CD4-positive, alpha-beta T cell treated with Interleukin-6 for 4 hours (primary cell): Measurements from ENCODE around the gene SREBF2.
"Not testable (repeated sequence)": the region's sequence is repeated elsewhere in the genome, so short reads cannot be mapped to it uniquely, and the experiment has no call there.

Experiments
- DNase-seq: peaks from one replicate; pipeline ENCODE4 v3.0.0-alpha.2; 2020; ENCODE audit warnings: mixed read lengths

Gene SREBF2

DNA sequence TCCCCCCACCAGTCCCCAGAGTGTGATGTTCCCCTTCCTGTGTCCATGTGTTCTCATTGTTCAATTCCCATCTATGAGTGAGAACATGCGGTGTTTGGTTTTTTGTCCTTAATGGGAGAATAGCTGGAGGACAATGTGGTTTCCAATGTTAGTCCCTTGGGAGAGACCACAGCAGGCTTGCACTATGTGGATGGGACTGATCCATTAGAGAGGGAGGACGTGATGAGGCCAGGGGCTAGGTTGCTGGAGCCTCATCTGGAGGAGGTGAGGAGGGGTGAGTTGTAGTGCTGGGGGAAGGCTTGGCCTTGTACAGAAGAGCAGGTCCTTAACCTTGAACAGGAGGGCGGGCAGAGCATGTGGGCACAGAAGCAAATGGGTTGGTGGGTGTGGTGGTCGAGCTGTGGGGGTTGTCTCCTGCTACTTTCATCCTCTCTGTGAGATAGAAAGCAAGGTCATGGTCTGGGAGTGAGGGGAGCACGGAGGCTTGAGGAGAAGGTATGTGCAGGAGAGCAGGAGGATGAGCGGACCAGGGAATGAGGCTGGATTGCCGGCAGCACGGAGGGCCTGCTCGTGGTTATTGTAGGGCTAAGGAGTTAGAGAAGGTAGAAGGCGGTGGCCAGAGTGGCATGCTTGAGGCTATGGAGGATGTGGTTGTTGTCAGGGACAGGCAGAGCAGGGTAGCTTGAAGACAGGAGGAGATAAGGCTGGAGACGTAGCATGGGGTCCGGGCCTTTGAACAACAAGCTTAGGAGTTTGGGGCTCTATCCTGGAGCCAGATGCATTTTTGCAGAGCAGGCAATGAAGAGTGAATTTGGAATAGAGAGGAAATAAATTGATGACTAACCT is 11.2 kb upstream of the SREBF2 start:
- DNase-seq = no peak

DNA sequence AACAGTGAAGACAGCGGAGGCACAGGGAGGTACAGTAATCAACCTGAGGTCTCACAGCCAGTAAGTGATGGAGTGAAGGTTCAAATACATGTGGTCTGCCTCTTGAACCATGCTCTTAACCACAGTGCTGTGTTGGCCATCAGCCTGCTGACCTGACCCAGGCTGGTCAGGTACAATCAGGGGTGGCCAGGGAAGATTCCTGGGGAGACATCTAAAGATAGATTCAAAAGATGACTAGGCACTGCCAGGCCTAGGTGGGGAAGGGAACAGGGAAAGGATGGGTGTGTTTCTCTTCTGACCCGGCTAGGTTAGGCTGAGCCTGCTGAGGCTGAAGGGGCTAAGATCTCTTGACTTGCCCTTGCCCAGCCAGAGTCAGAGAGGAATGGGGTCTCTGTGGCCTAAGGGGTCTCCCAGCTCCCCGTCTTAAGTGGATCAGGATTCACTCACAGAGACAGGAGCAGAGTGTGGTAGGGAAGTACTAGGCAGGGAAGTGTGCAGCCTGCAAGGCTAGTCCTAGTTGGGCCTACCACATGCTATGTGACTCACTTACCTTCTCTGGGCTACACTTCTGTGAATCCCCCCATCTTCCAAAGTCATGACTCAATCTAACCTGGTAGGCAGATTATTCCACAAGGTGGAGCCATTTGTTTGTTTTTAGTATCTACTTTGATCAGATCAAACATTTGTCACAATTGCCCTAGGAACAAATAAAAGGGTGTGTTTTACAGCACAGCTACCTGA is 10.4 kb upstream of the SREBF2 start:
- peak; percentile 45 for DNase-seq

DNA sequence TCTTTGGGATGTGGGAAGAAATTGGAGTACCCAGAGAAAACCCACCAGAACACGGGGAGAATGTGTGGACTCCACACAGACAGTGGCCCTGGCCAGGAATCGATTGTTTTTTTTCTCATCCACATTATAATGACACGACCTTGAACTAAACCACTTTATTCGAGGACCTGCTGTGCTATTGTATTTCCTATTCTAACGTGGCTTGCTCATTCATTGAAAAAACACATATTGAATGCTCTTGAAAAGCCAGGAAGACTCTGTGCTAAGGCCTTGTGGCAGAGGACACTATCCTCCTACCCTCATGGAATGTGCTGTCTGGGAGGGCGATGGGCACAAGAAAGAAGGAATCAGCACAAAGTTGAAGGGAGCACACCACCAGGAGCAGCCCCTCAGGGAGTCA is 9.1 kb upstream of the SREBF2 start:
- no peak for DNase-seq

DNA sequence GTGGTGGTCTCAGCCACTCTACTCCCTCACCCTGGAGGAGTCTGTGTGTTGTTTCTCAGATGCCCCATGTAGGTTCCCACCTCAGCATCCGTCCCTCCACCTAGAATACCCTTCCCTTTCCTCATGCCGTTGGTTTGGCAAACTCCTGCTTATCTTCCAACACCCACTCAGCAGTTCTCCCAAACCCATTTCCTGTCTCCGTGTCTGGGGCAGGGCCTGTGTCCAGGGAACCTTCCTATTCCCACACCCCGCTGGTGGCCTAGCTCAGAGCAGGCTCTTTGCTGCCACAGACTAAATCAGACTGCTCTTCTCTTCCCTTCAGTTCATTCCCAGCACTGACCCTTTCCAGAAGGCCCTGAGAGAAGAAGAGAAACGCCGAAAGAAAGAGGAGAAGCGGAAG is 7.5 kb upstream of the SREBF2 start:
- DNase-seq = no peak

DNA sequence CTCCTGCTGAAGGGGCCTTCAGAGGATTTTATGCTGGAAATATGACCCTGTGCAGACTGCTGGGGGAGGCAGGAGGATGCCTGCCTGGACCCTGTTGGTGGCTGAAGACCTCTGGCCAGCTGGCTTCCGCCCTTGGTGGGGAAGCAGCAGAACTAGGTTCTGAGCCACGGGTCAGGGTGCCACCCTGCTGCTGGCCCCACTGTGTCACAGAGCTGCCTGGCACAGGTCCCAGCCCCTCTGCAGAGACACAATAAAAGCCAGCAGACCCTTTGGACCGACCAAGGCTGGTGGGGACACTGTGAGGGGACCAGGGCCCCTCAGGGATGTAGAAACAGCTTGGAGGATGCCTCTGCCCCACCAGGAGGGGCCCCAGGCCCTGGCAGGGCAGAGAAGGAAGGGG is 6.9 kb upstream of the SREBF2 start:
- no peak for DNase-seq

DNA sequence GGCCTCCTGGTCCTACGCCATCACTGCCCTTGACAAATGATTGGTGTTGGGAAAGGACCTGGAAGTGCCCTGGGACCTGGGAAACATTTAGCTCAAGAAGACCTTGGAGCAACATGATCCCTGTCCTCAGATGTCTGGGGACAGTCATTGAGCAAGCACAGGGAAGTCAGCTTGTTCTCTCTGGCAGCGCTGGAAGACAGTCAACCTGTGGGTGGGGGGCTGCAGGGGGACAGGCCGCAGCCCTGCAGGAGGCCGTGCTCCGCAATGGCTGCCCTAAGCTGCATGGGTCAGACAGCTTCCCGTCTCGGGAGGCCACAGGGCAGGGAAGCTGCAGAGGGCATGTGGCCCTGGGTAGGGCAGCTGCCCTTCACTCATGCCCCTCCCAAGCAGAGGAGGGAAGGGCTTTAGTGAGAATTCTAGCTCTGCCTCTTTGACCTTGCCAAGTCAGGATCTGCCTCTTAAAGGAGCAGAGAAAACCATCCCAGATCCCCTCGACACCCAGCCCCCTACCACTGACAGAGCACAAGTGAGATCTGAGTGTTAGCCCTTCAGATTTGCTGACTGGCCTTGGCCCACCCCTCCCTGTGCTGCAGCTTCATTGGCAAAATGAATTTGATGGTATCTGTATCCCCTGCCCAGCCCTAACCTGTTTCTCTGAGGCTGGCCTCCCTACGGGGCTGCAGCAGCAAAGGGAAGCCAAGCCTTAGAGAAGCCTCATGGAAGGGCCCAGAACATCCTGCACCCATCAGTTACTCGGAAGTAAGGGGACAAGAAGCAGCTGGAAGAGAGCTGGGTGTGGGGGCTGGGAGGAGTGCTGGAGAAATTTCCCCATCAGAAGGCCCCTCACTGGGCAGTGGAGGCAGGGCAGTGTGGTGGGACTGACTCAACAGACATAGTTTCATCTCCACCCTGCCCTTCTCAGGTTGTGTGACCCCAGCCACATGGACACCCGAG is 6.2 kb upstream of the SREBF2 start:
- no peak for DNase-seq

DNA sequence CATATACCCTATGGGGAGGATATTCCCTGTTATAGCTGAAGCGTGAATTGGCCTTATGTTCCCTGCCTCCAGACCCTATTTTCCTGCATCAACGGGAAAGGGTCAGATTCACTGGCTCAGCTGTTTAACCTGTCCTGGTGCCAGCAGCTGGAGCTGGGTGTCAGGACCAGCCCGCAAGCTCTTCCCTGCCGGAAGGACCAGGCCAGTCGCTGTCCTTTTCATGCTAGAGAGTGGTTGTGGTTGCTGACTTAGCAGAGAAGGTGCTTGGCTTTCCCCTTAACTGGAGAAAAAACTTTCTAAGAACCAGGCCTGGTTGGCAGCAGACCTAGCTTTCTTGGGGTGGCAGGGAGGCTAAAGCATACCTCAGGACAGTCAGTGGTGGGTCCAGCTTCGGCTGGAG is 5.2 kb upstream of the SREBF2 start:
- no peak for DNase-seq

DNA sequence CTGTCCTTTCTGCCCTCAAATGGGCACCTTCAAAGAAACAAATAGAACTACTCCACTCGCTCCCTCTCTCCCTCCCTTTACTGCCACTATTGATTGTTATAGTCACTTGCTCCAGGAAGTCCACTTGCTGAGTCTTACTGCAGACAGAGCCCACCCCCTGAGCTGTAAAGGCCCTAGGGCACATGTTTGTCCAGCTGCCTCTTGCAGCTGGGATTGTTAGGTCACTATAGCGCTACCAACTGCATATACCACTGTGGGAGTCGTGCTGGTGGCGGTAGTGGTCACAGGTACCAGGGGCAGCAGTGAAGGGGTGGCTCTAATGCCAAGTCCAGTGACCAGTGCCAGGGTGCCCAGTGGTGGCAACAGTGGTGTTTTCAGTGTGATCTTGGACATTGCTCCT is 4.4 kb upstream of the SREBF2 start:
- no peak for DNase-seq

DNA sequence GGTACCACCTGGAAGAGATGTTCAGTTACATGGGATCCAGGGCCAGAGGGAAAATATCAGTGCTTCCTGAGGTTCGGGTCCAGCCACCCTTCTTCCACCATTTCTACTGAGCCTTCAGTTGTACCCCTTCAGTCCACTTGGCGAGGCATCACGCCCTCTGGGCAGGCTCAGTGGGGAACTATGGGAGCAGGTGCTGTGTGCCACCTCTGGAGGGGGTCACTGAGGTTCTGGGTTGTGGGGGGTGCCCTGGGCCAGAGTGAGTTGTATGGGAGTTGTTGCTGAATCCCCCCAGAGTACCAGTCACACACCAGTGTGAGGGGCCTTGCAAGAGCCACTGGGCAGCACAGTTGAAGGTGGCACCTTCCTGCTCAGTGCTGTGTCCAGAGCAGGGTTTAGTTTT is 2.7 kb upstream of the SREBF2 start:
- no peak for DNase-seq

DNA sequence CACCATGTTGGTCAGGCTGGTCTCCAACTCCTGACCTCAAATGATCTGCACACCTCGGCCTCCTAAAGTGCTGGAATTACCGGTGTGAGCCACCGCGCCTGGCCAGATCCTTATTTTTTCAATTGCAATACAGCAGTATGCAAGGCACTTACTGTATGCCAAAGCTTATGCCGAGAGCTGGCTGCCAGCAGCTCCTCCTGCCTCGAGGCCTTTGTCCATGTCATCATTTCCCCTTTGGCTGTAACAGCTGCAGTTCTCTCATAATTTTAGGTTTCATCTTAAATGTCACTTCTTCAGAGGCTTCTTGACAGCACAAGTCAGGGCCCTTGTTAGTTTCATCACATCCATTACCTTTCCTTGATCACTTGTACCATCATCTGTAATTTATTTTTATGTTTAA is 1.5 kb upstream of the SREBF2 start:
- no peak for DNase-seq

DNA sequence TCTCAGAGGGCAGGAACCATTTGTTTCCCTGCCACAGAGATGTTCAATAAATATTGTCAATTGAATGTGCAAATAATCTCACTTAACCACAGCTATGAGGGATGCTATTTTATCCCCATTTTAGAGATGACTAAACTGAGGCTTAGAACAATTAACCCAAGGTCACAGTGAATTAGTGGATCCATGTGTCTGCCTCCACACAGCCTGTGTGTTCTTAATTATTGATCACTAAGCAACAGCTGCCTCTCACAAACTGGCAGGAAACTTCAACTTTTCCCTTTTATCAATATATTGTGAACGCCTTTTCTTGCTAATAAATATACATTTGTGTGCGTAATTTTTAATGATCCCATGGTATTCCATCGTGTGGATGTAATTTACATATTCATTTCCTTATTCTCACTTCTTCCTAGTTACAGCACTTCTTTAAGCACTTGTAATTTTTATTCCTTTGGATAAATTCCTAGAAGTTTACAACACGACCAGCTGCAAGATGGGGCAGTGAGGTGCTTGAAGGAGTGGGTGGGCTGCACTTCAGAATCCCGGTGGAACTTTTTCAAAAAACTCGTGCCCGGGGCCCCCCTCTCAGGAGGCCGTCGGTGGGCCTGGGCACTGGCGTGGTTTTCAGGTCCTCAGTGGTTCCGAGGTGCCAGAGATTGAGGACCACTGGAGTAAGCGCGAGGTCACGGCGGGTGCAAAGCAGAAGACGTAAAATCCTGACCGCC is 915 bp upstream of the SREBF2 start:
- DNase-seq = no peak

DNA sequence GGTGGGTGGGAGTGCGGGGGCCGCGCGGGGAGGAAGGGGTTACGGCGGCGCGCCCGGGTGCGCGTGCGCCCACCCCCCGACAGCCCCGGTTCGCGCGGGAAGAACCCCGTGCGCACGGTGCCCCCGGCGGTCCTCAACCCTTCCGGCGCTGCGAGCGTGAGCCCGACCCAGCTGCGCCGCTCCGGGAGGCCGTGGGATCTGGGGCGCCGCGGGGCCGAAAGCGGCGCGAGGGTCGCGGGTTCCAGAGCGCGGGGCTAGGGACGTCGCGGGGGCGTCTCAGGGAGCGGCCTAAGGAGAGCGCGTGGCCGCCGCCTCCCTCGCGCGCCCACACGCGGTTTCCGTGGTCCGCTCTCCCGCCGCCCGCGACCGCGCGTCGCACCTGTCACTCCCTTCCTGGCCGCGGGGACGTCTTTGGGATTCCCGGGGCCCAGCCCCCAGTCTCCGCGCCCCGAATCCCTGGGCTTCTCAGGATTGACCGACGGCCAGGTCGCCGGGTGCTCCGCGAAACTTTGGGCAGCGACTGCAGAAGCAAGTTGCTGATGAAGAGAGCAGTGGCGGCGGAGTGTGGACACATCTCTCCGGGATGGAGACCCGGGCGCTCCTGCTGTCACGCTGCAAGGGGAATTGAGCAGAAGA is 582 bp downstream of the SREBF2 start:
- peak; percentile 53 for DNase-seq

DNA sequence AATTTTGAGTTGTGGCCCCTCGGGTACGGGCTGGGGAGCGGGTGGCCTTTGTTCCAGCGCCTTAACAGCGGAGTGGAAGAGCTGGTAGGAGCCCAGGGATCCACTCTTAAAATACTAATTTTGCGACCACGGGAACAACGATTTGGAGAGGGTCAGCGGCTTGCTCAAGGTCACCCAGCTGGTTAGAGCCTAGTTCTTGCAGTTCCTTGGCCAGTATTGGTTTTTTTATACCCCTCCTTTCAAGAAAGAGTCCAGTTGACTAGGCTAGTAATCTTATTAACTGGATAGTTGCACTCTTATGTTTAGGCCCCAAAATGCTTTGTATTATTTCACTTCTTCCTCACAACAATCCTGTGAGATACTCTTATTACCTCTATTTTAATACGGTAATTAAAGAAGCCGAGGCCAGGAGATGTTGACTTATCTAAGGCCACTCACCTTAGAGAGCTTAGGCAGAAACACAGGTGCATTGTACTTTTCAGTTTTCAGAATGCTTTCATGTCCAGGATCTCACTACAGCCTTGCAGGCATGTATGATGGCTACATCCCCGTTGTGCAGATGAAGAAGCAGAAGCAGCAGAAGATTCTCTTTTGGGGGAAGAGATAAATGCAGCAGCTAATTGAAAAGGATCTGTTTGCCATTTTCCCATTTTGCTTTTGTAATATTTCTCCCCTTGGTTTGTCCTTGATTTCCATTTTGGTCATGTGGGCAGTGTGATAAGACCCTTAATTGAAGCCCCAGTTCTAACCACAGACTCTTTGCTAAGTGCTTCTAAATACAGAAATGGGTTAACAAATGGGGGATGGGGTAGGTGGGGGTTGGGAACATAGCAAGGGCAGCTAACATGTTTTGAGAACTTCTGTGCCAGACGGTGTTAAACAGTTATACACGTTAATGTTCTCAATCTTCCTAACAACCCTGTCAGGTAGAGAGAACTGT is 1.4 kb downstream of the SREBF2 start:
- DNase-seq = no peak

DNA sequence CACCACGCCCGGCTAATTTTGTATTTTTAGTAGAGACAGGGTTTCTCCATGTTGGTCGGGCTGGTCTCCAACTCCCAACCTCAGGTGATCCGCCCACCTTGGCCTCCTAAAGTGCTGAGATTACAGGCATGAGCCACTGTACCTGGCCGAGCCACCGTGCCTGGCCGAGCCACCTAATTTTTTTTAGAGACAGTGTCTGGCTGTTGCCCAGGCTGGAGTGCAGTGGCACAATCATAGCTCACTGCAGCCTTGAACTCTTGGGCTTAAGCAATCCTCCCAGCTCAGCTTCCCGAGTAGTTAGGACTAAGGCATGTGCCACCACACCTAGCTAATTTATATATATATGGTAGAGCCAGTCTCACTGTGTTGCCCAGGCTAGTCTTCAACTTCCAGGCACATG is 2.6 kb downstream of the SREBF2 start:
- not testable (repeated sequence) for DNase-seq

DNA sequence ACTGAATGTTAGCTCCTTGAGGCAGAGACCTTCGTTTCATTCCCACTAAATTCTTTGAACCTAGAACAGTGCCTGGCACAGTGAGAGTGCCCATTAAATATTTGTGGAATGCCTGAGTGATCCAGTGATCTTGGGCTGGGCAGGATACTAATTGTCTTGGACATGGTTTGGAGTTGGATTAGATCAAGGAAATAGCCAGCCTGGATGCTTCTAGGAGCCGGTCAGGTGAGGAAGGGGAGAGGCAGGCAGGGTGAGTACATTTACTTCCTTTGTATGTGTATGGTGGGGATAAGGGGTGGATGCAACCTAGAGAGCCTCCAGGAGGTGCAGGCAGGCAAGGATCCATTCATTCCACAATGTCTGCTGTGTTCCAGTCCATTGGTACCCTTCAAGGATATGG is 3.6 kb downstream of the SREBF2 start:
- no peak for DNase-seq

DNA sequence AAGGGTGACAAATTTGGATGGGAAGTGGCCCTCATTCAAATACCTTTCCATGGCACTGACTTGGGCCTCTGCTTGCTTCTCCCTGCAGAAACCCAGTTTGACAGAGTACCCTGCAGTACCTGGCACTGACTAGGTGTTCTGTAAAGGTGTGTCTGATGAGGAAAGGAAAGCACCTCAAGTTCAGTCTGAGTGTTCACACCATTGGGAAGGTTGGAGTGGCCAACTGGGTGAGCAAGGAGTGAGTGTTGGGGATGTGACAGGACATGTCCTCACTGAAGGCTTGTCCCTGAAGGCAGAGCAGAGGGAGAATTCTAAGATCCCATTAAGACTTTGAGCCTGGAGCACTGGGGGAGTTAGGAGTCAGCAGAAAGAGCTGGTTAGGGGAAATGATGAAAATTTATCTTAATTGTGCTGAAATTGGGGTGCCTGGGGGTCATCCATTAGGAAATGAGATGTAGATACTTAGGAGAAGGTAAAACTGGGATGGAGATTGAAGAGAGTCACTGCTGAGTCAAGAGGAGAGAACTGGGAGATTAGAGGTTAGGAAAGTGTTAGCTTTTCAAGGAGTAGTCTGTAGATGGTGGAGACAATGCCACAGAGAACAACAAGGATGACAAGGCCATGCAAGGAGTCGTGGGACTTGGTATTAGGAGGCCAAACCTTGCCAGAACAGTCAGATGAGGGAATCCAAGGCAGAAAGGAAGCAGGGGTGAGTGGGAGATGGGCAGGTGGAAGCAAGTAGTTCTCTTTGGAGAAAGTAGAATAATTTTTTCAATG is 6.1 kb downstream of the SREBF2 start:
- no peak for DNase-seq

DNA sequence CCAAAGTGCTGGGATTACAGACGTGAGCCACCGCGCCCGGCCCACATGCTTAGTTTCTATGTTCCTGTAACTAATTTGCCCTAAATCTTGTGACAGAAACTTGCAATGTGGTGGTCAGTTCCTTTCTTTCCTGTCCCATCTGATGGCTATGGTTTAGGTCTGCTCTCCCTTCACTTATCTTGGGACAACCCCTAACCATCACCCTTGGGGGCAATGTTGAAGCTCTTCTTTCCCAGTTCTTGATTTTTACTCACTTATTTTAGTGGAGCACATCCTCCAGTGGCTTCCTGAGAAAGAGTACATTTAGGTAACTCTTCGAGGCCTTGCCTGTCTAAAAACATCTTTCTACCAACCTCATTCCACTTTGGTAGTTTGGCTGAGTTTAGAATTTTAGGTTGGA is 7.3 kb downstream of the SREBF2 start:
- DNase-seq = no peak

DNA sequence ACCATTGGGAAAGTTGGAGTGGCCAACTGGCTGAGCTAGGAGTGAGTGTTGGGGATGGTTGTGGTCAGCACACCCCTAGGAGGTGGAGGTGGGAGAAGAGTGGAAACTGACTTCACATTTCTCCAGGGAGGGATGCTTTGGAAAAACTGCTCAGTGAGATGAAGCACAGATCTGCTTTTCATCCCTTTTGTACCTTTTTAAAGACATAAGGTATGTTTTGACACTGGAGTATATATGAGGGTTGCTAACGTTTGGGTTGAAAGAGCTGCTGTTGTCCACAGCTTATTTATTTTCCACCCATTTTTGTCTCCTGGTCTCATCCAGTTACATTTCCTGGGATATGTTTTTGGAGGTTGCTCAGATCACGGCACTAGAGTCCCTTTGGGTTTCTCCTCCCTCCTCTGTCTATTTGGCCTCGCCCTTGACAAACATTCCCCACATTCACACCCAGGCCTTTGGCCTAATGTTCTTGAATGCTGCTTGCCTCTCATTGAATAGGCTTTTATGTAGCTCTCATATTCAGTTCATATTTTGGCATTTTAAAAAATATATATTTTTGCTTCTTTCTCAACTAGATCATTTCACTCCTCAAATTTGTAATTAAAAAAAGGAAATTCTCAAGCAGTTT is 8.3 kb downstream of the SREBF2 start:
- no peak for DNase-seq
